HG03378 (cell line): ENCODE results near the gene ZNF595.
"Not testable (repeated sequence)": the region's sequence is repeated elsewhere in the genome, so short reads cannot be mapped to it uniquely, and the experiment has no call there.

Source experiments
- ATAC-seq: cut with Tn5 transposase; IDR thresholded peaks from one replicate; pipeline ENCODE4 v1.9.1; 2021; ENCODE audit warnings: mild to moderate bottlenecking, moderate library complexity; ENCODE audit not compliant: unreplicated experiment

Gene ZNF595

DNA sequence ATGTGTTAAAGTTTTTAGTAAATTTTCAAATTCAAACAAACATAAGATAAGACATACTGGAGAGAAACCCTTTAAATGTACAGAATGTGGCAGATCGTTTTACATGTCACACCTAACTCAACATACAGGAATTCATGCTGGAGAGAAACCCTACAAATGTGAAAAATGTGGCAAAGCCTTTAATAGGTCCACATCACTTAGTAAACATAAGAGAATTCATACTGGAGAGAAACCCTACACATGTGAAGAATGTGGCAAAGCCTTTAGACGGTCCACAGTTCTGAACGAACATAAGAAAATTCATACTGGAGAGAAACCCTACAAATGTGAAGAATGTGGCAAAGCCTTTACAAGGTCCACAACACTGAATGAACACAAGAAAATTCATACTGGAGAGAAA is 32.8 kb downstream of the ZNF595 start:
- no peak for ATAC-seq

DNA sequence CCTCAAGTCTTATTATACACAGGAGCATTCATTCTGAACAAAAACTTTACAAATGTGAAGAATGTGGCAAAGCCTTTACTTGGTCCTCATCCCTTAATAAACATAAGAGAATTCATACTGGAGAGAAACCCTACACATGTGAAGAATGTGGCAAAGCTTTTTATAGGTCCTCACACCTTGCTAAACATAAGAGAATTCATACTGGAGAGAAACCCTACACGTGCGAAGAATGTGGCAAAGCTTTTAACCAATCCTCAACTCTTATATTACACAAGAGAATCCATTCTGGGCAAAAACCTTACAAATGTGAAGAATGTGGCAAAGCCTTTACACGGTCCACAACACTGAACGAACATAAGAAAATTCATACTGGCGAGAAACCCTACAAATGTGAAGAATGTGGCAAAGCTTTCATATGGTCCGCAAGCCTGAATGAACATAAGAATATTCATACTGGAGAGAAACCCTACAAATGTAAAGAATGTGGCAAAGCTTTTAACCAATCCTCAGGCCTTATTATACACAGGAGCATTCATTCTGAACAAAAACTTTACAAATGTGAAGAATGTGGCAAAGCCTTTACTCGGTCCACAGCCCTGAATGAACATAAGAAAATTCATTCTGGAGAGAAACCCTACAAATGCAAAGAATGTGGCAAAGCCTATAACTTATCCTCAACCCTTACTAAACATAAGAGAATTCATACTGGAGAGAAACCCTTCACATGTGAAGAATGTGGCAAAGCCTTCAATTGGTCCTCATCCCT is 33.6 kb downstream of the ZNF595 start:
- ATAC-seq = not testable (repeated sequence)

DNA sequence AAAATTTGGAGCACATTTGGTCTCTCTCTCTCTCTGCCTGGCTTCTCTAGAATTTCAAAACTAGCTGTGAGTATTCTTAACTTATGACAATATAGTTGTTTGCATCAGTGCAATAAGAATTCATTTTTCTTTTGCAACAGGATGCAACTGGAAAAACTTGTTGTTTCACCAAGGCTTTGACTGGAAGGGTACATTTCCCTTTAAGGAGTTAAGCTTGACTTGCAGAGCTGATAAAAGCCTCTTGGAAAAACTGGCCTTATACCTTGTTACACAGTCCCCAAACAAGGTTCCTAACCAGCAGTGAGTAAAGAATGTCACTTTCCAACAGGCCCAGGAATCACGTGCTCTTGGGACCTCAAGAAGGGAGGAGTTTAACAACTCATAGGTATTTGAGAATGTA is 45.3 kb downstream of the ZNF595 start:
- ATAC-seq = no peak

DNA sequence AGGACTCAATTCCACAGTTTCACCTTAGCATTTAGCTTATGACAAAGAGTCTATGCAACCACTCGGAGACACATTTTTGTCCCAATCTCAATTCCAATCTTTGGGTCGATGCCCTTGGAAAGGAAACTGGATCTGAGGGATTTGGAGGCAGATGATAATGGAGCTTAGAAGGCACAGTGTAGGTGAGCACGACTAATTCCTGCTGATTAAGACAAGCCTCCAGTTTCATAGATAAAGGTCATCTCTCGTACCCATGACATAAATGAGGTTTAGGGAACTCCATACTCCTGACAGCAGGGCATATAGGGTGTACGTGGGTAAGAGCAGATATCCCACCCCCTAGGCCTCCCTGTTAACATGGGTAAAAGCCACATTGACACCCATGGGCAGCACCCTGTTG is 46.7 kb downstream of the ZNF595 start:
- ATAC-seq = no peak

DNA sequence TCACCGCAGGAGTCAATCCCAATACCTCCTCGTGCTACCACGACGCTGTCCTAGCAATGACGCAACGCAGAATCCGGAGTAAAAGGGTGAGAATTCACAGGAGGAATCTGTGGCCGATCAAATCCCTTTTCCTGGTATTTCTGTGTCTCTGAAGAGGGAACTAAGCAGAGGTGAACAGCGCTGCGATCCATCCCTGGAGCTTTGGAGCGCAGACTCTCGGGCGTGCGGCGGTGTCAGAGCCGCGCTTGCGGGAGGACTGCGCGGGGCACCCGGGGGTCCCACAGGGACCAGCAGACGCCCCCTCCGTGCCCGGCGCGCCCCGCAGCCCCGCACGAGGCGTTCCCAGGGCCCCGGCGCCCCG is 53.9 kb downstream of the ZNF595 start:
- no peak for ATAC-seq

DNA sequence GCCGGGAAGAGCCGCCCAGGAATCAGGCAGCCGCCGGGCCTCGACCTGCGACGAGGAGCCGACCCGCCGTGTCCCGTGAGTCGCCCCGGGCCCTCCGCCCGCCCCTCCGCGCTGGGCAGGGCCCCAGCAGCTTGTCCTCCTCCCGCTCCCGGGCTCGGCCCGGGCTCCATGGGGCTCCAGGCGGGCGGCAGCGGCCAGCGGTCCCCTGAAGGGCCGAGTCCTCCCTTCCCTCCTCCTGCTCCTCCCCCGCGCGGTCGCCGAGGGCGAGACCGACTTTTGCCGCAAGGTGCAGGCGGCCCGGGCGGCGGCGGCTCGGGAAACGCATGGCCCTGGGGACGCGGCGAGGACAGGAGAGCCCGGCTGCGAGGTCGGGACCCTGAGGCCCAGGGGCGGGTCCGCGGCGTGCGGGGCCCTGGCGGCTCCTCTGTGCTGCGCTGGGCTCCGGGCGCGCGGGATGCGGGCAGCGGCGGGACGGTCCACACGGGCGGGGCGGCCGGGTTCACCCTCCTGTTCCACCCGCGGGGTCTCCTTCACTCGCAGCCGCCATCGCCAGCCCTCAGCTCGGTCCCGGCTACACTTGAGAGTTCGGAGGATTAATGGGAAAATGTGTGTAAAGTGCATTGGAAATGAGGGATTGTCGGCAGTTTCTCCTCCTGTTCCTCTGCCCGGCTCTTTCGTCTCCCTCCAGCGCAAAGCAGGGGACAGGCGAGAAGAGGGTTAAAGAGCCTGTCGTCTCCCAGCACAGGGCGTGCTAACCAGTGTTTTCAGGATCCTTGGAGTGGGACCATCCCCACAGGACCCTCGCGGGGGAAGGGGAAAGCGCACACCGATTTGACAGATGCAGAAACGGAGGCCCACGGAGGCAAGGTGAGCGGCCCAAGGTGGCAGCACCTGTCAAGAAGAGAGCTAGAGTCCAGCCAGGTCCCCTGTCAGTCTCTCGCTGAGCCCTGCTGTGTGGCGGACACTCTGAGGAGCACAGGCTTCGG is 54.6 kb downstream of the ZNF595 start:
- no peak for ATAC-seq

DNA sequence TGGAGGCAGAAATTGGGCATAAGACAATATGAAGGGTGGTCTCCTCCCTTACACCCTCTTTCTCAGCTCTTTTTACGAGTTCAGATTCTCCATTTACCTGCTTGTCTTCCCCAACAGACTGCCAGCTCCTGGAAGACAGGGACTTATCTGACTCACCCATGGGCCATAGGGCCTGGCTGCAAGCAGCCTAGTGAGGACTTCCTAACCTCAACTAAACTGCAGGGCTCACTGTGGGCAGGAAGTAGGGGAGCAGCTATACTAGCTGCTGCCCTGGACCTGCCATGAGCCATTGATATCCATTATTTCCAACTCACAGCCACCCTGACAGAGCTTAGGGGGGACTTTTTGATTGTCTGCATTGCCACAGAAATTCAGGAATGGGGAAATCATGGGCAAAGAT is 59.6 kb downstream of the ZNF595 start:
- no peak for ATAC-seq

DNA sequence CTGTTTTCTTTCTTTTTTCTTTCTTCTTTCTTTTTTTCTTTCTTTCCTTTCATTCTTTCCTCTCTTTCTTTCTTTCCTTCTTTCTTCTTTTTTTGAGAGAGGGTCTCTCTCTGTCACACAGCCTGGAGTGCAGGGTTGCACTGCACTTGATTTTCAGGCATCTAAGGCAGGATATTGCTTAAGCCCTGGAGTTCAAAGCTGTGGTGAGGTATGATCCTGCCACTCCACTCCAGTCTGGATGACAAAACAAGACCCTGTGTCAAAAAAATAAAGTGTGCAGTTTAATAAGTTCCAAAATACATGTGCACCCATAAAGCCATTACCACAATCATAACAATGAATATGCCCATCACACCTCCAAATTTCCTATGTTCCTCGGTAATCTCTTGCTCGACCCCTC is 60.6 kb downstream of the ZNF595 start:
- ATAC-seq = no peak

DNA sequence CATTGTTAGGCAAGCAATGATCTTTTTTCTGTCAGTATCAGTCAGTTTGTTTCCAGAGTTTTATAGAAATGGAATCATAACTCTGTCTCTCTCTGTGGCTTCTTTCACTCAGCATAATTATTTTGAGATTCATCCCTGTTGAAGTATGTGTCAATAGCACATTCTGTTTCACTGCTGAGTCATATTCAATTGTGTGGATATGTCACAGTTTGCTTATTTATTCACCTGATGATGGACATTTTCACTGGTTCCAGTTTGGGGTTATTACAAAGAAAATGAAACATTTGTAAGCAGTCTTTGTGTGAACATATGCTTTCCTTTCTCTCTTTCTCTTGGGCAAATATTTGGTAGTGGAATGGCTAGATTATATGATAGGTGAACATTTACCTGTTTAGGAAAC is 61.0 kb downstream of the ZNF595 start:
- no peak for ATAC-seq

DNA sequence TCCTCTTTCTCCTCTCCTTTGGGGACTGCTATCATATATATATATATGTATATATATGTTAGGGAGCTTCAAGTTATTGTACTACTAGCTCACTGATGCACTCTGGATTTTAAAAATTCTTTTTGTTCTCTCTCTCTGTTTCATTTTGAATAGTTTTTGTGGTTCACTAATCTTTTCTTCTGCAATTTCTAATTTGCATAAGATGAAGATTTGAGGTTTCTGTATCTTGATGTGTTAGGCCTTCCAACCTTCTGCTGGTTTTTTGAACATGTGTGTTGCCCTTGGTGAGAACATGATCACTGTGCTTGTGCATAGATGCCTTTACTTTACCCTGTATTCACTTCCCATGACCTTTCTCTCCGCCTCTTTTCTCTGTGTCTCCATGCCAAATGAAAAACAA is 63.4 kb downstream of the ZNF595 start:
- no peak for ATAC-seq

DNA sequence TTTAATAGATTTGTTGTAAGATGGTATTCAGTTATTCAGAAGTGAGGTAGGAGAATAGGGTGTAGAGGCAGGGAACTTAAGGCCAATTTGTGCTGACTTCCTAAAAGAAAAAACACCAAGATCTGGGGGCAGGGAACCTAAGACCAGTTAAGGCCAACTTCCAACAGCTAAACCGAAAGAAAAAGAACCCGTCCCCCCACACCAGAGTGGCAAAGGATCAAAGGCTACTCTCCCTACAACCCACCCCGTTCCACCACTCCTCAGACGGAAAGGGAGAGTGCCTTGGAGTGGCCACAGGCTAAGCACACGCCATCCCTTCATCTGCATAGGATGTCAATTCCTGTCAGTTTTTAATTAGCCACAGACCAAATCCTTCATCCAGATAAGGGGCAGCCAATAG is 67.5 kb downstream of the ZNF595 start:
- no peak for ATAC-seq

DNA sequence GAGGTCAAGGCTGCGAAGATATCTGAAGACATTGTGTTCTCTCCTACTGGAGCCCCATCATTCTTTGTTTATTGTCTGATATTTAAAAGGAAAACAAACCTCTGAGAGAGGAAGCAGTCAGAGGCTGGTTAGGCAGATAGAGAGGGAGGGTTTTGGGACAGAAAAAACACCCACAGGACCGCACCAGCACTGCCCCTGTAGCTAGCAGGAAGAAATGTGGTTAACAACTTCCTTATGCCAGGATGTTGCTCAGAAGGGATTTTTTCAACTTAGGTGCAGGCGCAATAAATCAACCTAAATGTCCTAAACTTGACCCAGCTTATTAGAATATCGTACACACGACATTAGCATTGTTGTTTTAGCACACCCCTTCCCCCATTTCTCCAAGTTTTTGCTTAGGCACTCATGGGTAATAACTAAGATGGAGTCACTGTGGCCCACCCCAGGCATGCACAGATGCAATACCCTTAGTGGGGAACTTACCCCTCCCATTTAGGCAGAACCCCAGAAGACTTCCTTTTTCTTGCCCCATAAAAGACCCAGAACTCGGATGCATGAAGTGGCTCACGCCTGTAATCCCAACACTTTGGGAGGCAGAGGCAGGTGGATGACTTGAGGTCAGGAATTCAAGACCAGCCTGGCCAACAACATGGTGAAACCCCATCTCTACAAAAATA is 68.4 kb downstream of the ZNF595 start:
- ATAC-seq = no peak

DNA sequence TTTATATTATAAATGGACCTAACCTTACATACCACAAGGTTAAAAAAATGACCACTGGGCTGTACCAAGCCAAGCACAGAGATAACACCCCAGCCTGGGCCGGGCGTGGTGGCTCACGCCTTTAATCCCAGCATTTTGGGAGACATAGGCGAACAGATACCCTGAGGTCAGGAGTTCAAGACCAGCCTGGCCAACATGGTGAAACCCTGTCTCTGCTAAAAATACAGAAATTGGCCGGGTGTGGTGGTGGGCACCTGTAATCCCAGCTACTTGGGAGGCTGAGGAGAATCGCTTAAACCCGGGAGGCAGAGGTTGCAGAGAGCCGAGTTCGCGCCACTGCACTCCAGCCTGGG is 70.8 kb downstream of the ZNF595 start:
- ATAC-seq = not testable (repeated sequence)

DNA sequence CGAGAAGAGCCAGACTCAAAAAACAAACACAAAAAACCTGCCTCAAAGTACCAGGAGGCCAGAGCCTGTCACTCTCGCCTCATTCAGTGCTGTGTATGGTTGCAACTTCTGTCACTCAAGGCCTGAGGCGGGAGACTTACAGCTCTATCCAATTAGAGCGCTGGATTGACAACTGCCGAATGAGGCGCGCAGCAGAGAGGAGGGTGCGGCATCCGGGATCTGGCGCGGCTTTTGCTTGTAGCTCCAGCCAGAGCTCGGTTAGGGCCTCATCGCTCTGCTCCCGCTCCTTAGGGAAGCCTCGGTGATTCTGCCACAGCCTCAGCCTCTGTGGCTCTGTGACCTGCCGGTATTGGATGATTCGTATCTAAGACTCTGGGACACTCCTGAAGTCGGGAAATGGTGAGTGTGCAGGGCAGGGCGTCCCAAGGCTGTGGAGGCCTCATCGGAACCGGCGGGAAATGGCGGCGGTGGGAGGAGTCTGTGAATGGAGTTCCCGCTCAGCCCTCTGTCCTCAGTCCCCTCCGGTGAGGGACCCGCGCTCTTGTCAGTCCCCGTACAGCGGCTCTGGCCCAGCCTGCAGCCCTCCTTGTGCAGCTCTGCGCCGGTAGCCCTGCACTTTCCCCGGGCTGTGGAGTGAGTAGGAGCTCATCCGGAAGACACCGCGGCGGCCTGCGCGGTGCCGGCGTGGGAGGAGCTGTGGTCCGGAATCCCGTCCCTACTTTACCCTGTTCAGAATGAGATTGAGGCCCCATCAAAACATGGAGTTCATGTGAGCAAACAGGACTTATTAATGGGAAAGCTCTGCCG is 71.4 kb downstream of the ZNF595 start, which contains the start of gene ZNF718:
Gene ZNF718 (plus strand): TSS at position 227 of the 807 bp plus-strand sequence. CDS start 170 bp downstream, at position 397.
- peak; percentile 99 for ATAC-seq

DNA sequence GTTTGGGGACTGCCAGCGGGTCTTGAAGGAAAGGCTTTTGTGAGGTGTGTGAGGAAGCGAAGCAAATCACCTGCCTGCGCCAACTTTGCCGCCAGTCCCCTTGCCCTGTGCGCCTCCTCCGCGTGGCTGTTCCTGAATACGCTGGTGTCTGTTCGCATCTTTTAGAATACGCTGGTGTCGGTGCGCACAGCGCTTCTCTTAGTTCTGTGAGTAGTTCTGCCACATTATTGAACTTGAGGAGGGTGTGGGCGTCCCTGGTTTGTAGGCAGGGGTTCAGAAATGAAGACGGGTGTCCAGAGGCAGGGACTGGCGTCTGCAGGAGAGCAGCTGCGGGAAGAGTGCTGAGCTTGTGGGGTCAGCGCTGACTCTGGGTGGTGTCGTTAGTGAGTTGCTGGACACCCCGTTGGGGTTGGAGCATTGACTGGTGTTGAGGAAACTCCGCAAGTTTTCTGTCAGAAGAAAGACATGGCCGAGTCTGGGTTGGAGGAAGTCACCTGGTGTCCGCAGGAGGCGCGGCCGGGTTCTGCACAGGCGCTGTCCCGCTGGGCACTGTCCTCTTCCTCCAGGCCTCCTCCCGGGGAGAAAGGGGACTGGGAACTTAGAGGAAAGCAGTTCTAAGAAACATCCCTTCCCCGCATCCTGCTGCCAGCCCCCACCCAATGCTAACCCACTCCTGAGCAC is 72.1 kb downstream of the ZNF595 start:
- peak; percentile 19 for ATAC-seq

DNA sequence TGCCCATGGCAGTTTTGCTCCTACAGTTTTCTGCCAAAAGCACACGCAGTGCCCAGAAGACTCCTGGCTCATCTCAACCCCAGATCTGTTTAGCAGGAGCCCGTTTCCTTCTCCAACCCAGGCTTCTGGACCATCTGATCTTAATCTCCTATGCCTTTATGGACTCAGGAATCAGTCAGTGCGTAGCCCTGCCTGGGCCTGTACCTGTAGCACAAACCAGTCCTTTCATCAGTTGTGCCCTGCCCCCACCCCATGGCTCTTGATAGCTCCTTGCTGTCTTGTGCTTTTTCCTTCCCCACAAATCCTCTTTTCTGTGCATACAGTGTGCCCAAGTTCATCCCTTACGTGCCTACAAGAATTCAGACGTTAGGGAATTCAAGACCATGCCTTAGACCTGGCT is 72.7 kb downstream of the ZNF595 start:
- ATAC-seq = no peak

DNA sequence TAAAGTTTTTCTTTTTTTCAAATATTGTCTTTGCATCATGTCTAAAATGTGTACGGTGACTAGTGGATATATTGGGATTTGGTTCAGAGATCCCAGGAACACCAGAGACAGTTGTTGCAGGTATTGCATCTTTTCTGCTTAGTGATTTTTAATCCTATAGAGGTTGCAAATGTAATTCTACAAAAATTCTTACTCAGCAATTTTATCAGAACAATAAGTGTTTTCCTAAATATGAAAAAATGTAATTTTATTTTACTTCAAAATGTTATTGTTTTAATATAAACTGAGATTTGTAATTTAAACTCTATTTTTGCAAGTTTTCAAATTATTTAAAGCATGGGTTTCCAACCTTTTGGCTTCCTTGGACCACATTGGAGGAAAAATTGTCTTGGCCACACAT is 79.4 kb downstream of the ZNF595 start:
- ATAC-seq = no peak
